OCI-LY3 (cell line): Measurements from ENCODE around the gene DNAJC6.

Experiments used
- EZH2phosphoT487 ChIP-seq: fragments of 200-600 bp; shearing (Covaris generic); IDR thresholded peaks from 2 replicates; pipeline ENCODE4 v1.6.1; 2018; ENCODE audit warnings: antibody characterized with exemption, mixed run types, low read depth
- TF ChIP-seq, protein P1 (sequence below): fragments of 200-600, 300-600 bp; sonication (generic); IDR thresholded peaks from 2 replicates; pipeline ENCODE4 v1.5.1; 2014; ENCODE audit warnings: antibody characterized with exemption, low read length, low read depth

DNA sequence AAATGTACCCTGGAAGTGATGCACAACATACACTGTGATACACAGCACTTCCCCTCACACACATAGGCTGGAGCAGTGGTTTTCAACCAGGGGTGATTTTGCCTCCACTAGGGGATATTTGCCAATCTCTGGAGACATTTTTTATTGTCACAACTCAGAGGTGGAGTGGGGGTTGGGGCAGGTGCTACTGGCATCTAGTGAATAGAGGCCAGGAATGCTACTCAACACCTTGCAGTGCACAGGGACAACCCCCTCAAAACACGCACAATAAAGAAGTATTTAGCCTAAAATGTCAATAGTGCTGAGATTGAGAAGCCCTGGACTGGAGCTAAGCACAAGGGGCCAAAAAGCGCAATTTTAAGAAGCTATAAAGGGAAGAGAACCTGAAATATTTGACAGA lies 54.1 kb downstream of the DNAJC6 start:
- TF ChIP-seq, protein P1, sequence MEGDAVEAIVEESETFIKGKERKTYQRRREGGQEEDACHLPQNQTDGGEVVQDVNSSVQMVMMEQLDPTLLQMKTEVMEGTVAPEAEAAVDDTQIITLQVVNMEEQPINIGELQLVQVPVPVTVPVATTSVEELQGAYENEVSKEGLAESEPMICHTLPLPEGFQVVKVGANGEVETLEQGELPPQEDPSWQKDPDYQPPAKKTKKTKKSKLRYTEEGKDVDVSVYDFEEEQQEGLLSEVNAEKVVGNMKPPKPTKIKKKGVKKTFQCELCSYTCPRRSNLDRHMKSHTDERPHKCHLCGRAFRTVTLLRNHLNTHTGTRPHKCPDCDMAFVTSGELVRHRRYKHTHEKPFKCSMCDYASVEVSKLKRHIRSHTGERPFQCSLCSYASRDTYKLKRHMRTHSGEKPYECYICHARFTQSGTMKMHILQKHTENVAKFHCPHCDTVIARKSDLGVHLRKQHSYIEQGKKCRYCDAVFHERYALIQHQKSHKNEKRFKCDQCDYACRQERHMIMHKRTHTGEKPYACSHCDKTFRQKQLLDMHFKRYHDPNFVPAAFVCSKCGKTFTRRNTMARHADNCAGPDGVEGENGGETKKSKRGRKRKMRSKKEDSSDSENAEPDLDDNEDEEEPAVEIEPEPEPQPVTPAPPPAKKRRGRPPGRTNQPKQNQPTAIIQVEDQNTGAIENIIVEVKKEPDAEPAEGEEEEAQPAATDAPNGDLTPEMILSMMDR = no peak
- no peak for TF ChIP-seq EZH2phosphoT487
